DOHH2 (cell line): ENCODE measurements around the gene DNAI7.

Experiments used
- H3F3A ChIP-seq: fragments of 200-600 bp; sonication (generic), shearing (Covaris generic); 2 replicates; pipeline ENCODE4 v1.6.0; 2016; ENCODE audit warnings: antibody characterized with exemption, mild to moderate bottlenecking; ENCODE audit not compliant: control insufficient read depth, insufficient read depth
- H3K27ac ChIP-seq: fragments of 200-600 bp; sonication (generic); 2 replicates; pipeline ENCODE4 v1.5.1; 2014; ENCODE audit warnings: low read depth, mild to moderate bottlenecking, low read length, moderate library complexity
- H3K27me3 ChIP-seq: fragments of 200-600 bp; sonication (generic); 2 replicates; pipeline ENCODE4 v1.6.1; 2014; ENCODE audit warnings: mild to moderate bottlenecking, low read length, mixed read lengths; ENCODE audit not compliant: control insufficient read depth
- H3K36me3 ChIP-seq: fragments of 200-600 bp; sonication (generic); 2 replicates; pipeline ENCODE4 v1.6.1; 2014; ENCODE audit warnings: mild to moderate bottlenecking, low read length, moderate library complexity, mixed read lengths; ENCODE audit not compliant: control insufficient read depth
- H3K4me1 ChIP-seq: fragments of 200-600 bp; sonication (generic); 2 replicates; pipeline ENCODE4 v1.6.1; 2014; ENCODE audit warnings: mild to moderate bottlenecking, low read length, mixed read lengths; ENCODE audit not compliant: control insufficient read depth
- H3K4me2 ChIP-seq: fragments of 200-600 bp; sonication (generic); 2 replicates; pipeline ENCODE4 v1.6.0; 2014; ENCODE audit warnings: mild to moderate bottlenecking, low read length, moderate library complexity
- H3K4me3 ChIP-seq: fragments of 200-600 bp; sonication (generic); 2 replicates; pipeline ENCODE4 v1.5.1; 2014; ENCODE audit warnings: mild to moderate bottlenecking, low read length, mixed read lengths
- H3K79me2 ChIP-seq: fragments of 200-600 bp; sonication (generic); 2 replicates; pipeline ENCODE4 v1.6.1; 2014; ENCODE audit warnings: mild to moderate bottlenecking, low read length, mixed read lengths; ENCODE audit not compliant: control insufficient read depth
- H3K9me2 ChIP-seq: fragments of 200-600 bp; sonication (generic); replicated peaks from 2 replicates; pipeline ENCODE4 v1.6.1; 2014; ENCODE audit warnings: mild to moderate bottlenecking, low read length, mixed read lengths; ENCODE audit not compliant: control insufficient read depth
- H3K9me3 ChIP-seq: fragments of 200-600 bp; sonication (generic); 2 replicates; pipeline ENCODE4 v1.6.1; 2014; ENCODE audit warnings: antibody characterized with exemption, low read length, mixed read lengths; ENCODE audit not compliant: control insufficient read depth, insufficient read depth
- H4K20me1 ChIP-seq: fragments of 200-600 bp; sonication (generic); 2 replicates; pipeline ENCODE4 v1.6.0; 2014; ENCODE audit warnings: low read depth, mild to moderate bottlenecking, antibody characterized with exemption, low read length, moderate library complexity; ENCODE audit not compliant: control insufficient read depth, insufficient read depth
- EZH2phosphoT487 ChIP-seq: fragments of 200-600 bp; sonication (generic); IDR thresholded peaks from 2 replicates; pipeline ENCODE4 v1.6.1; 2017; ENCODE audit warnings: borderline replicate concordance, mild to moderate bottlenecking, antibody characterized with exemption, low read length, moderate library complexity, mixed read lengths
- TF ChIP-seq, protein P1 (sequence below): fragments of 200-600 bp; sonication (generic); IDR thresholded peaks from one replicate; pipeline ENCODE4 v1.5.1; 2014; ENCODE audit warnings: antibody characterized with exemption, mild to moderate bottlenecking, low read depth, low read length; ENCODE audit not compliant: poor library complexity, severe bottlenecking

DNAI7 gene

DNA sequence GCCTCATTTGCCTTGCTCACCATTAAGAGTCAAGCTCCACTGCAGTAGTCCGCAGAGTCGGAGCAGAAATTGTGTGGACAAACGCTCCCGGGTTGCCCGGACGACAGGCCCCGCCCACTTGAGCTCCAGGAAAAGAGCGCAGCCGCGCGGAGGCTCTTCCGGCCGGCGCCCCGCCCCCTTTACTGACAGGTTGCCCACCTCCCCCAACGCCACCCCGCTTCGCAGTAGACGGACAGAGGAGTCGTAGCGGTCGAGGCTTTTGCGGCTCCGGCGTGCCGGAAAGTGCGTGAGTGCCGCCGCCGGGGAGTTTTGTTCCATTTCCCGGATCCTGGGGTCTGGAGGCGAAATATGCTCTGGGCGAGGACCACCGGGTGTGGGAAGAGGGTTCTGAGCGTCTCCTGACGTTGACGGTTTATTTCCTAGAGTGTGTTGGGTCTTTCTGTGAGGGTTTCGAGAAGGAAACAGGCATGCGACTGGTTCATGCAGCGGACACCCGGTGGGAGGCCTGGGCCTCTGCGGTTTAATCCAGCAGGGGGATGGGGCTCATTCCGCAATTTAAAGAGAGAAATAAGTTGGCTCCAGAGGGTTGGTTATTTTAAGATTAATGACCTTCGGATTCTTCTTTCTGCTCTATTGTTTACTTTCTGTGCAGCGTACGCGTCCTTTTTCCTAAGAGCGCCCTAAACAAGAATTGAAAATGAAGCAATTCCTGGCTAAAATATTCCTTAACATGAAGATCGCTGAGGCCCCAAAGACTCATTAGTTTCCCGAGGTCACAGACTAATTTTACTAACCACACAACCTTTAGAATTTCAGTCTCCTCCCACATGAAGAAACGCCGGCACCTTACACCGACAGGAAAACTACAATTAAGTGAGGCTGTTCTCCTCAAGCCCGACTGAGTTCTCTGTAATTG is at the start of gene DNAI7, which contains the start of gene ETFRF1:
TSS of gene DNAI7 (minus strand) at position 105 of the 916 bp plus-strand sequence. CDS start at position 23, 82 bp downstream.
TSS of gene ETFRF1 (plus strand) at position 182 of the 916 bp plus-strand sequence. CDS start 8,720 bp downstream, outside the sequence.
- TF ChIP-seq EZH2phosphoT487 = no peak
- TF ChIP-seq, protein P1, sequence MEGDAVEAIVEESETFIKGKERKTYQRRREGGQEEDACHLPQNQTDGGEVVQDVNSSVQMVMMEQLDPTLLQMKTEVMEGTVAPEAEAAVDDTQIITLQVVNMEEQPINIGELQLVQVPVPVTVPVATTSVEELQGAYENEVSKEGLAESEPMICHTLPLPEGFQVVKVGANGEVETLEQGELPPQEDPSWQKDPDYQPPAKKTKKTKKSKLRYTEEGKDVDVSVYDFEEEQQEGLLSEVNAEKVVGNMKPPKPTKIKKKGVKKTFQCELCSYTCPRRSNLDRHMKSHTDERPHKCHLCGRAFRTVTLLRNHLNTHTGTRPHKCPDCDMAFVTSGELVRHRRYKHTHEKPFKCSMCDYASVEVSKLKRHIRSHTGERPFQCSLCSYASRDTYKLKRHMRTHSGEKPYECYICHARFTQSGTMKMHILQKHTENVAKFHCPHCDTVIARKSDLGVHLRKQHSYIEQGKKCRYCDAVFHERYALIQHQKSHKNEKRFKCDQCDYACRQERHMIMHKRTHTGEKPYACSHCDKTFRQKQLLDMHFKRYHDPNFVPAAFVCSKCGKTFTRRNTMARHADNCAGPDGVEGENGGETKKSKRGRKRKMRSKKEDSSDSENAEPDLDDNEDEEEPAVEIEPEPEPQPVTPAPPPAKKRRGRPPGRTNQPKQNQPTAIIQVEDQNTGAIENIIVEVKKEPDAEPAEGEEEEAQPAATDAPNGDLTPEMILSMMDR = peak; percentile 20
- no peak within 1 kb of the TSS for H3K27ac ChIP-seq
- peaks cover 24% of the 10 kb centered on the region for H3K4me1 ChIP-seq
- H3F3A ChIP-seq = no peaks in the 10 kb centered on the region
- H3K79me2 ChIP-seq = no peaks in the 10 kb centered on the region
- H3K36me3 ChIP-seq = no peaks in the 10 kb centered on the region
- no peaks in the 10 kb centered on the region for H4K20me1 ChIP-seq
- H3K9me2 ChIP-seq = no peaks in the 10 kb centered on the region
- H3K4me2 ChIP-seq = peak within 1 kb of the TSS; percentile 81
- no peaks in the 10 kb centered on the region for H3K9me3 ChIP-seq
- H3K27me3 ChIP-seq = no peaks in the 10 kb centered on the region
- H3K4me3 ChIP-seq = peak within 1 kb of the TSS; percentile 77

GRCh38 chr12:25243680-25243990 is 48.7 kb upstream of the DNAI7 start:
- TF ChIP-seq, protein P1 = no peak
- no peak for TF ChIP-seq EZH2phosphoT487
- peaks cover 52% of the 10 kb centered on the region for H3K36me3 ChIP-seq
- 0 out of 2 replicates have a peak, but pooled peaks cover 4% of the 10 kb centered on the region for H4K20me1 ChIP-seq
- H3K4me3 ChIP-seq = no peak overlapping the region
- H3K27me3 ChIP-seq = no peaks in the 10 kb centered on the region
- peaks cover 62% of the 10 kb centered on the region for H3K79me2 ChIP-seq
- no peaks in the 10 kb centered on the region for H3K9me2 ChIP-seq
- H3K4me1 ChIP-seq = peaks cover 8% of the 10 kb centered on the region
- H3K9me3 ChIP-seq = no peaks in the 10 kb centered on the region
- no peak overlapping the region for H3K27ac ChIP-seq
- no peak overlapping the region for H3K4me2 ChIP-seq
- peaks cover 20% of the 10 kb centered on the region; the same call in 1 of the 2 replicates for H3F3A ChIP-seq

- peaks cover 5% of the 10 kb centered on the region for H3K4me1 ChIP-seq
- peaks cover 20% of the 10 kb centered on the region; the same call in 1 of the 2 replicates for H3F3A ChIP-seq
- no peaks in the 10 kb centered on the region for H3K9me3 ChIP-seq
- H3K27ac ChIP-seq = no peak overlapping the region
- no peak overlapping the region for H3K4me2 ChIP-seq
- H3K9me2 ChIP-seq = no peaks in the 10 kb centered on the region
- H3K4me3 ChIP-seq = no peak overlapping the region
- H4K20me1 ChIP-seq = 0 out of 2 replicates have a peak, but pooled peaks cover 4% of the 10 kb centered on the region
- peaks cover 51% of the 10 kb centered on the region for H3K36me3 ChIP-seq
- peaks cover 60% of the 10 kb centered on the region for H3K79me2 ChIP-seq
- no peaks in the 10 kb centered on the region for H3K27me3 ChIP-seq
- TF ChIP-seq EZH2phosphoT487 = no peak
- TF ChIP-seq, protein P1 = no peak
Measured at GRCh38 chr12:25242981-25243679, 48.2 kb upstream of the DNAI7 start.
